ENCODE data around the gene HMGN4.
"Not testable (repeated sequence)": the region's sequence is repeated elsewhere in the genome, so short reads cannot be mapped to it uniquely, and the experiment has no call there.

Gene HMGN4

GRCh38 chr6:26514984-26515383 lies 23.2 kb upstream of the HMGN4 start:
- Histone ChIP-seq H3K36me3 (ENCODE audit: insufficient read depth, low read length) (no peaks in the 10 kb centered on the region), H3K4me3 (ENCODE audit: low read length) (no peak overlapping the region), H3K27me3 (ENCODE audit: insufficient read depth, low read length) (peaks cover 5% of the 10 kb centered on the region), H3K4me1 (ENCODE audit: insufficient read depth, low read length) (no peaks in the 10 kb centered on the region), H3K9me3 (ENCODE audit: low read length) (no peaks in the 10 kb centered on the region), H2AFZ (ENCODE audit: low read depth, low read length) (no peak overlapping the region)

GRCh38 chr6:26516481-26517427 lies 21.4 kb upstream of the HMGN4 start:
- no peaks in the 10 kb centered on the region for H3K36me3 ChIP-seq (ENCODE audit: insufficient read depth, low read length)
- H3K9me3 ChIP-seq (ENCODE audit: low read length) = no peaks in the 10 kb centered on the region
- H3K4me1 ChIP-seq (ENCODE audit: insufficient read depth, low read length) = no peaks in the 10 kb centered on the region
- no peak overlapping the region for H3K4me3 ChIP-seq (ENCODE audit: low read length)
- H2AFZ ChIP-seq (ENCODE audit: low read depth, low read length) = no peak overlapping the region
- peaks cover 1% of the 10 kb centered on the region for H3K27me3 ChIP-seq (ENCODE audit: insufficient read depth, low read length)

DNA sequence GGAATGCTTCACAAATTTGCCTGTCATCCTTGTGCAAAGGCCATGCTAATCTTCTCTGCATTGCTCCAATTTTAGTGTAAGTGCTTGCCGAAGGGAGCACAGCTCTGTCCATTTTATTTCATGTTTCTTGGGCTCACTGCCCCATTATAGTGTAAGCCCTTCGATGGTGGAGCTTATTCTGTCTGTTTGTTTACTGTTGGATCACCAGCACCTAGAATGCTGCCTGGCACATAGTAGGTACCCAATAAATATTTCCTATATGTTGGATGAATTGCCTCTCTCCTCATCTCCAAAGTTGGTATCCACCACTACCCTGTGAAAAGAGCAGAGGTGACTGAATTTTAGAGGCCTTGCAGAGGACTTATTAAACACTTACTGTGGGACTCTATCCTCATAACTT lies 18.8 kb upstream of the HMGN4 start:
- H3K9me3 ChIP-seq (ENCODE audit: low read length) = no peaks in the 10 kb centered on the region
- no peaks in the 10 kb centered on the region for H3K27me3 ChIP-seq (ENCODE audit: insufficient read depth, low read length)
- no peaks in the 10 kb centered on the region for H3K4me1 ChIP-seq (ENCODE audit: insufficient read depth, low read length)
- no peak overlapping the region for H3K4me3 ChIP-seq (ENCODE audit: low read length)
- no peak overlapping the region for H2AFZ ChIP-seq (ENCODE audit: low read depth, low read length)
- no peaks in the 10 kb centered on the region for H3K36me3 ChIP-seq (ENCODE audit: insufficient read depth, low read length)

DNA sequence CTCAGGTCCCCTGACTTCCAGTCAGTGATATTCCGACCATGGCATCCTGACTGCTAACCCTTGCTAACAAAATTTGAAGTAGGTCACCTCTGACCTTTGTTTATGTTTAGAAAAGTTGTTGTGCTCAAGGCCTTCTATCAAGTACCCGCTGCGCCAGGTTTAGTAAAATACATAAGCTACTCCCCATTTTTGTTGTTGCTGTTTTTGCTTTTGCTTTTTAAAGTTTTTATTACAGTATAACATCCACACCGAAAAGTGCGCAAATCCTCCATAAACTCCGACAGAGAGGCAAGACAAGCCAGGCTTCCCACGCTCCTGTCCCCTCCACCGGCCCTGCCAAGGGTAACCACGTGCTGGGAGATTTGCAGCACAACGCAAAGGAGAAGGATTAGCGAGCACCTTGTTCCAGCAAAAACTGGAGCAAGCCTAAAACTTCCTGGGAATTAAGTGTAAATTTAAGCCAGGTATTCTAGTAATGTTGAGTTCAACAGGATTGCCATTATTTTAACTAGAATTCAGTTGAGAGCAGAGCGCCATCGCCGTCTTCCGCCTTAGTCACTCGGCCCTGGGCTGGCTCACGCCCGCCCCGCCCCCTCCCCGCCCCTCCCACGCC lies 17.8 kb upstream of the HMGN4 start:
- H3K9me3 ChIP-seq (ENCODE audit: low read length) = no peaks in the 10 kb centered on the region
- H3K27me3 ChIP-seq (ENCODE audit: insufficient read depth, low read length) = no peaks in the 10 kb centered on the region
- H3K36me3 ChIP-seq (ENCODE audit: insufficient read depth, low read length) = no peaks in the 10 kb centered on the region
- H2AFZ ChIP-seq (ENCODE audit: low read depth, low read length) = peak overlapping the region; percentile 79
- no peaks in the 10 kb centered on the region for H3K4me1 ChIP-seq (ENCODE audit: insufficient read depth, low read length)
- H3K4me3 ChIP-seq (ENCODE audit: low read length) = peak overlapping the region; percentile 79

DNA sequence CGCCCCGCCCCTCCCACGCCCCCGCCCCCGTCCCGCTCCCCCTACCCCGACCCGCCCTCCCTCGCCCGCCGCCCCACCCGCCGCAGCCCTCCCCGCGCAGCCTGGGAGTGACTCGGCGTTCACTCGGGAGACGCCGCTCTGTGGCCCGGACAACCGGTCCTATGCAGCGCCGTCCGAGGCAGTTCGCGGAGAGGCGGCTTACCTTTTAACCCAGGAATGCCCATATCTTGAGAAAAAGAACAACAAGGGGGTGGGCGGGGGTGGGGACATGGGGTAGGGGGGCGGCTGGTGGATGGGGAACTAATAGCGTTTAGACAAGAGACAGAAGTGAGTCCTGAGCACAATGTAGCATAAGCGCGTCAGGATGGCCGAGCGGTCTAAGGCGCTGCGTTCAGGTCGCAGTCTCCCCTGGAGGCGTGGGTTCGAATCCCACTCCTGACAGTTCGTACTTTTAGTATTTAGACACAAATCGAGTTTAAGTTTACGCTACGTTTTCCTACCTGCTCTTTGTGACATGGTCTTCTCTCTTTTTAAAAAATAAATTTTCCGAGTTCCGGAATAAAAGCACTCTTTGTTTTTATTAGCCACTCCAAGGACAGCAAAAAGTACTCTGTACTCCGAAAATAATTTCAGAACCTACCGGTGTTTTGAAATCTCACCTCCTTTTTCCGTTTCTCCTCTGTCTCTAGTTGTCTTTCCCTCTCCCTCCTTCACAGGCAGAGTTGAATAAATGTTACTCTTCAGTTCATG lies 17.1 kb upstream of the HMGN4 start:
- Histone ChIP-seq H3K36me3 (ENCODE audit: insufficient read depth, low read length) (no peaks in the 10 kb centered on the region), H3K27me3 (ENCODE audit: insufficient read depth, low read length) (no peaks in the 10 kb centered on the region), H2AFZ (ENCODE audit: low read depth, low read length) (peak overlapping the region; percentile 33), H3K4me1 (ENCODE audit: insufficient read depth, low read length) (no peaks in the 10 kb centered on the region), H3K9me3 (ENCODE audit: low read length) (no peaks in the 10 kb centered on the region), H3K4me3 (ENCODE audit: low read length) (peak overlapping the region; percentile 49)

DNA sequence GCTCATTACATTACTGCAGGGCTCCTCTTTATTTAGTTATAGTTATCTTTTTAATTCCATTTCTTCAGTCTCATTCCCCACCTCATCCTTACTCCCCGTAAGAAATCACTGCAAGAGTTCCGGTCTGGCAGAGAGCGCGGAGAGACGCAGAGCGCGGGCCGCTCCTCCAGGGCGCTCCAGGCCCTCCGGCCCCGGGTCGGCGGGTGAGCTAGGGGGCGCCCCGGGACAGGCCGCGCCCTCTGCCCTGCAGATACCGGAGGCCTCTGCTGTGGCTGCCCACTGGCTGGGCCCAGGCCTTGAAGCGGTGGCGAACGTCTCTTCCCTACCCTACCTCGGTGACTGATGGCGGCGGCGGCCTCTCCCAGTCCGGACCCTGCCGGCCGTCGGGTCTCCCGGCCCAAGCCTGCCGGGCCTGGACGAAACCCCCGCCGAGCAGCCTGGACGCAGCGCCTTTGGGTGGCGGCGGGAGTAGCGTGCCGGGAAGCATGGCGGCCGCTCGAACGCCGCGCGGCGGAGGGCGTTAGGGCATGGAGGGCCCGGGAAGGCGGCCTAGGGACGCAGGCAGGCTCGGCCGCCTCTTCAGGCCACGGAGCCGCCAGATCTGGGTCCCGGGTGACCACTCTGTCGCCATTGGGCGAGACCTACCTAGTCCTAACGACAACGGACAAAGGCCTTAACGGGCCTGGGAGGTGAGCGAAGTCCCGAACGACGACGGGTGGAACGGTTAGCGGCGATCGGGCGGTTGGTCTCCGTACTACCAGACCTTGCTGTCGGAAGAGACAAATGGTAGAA lies 16.4 kb upstream of the HMGN4 start:
- no peaks in the 10 kb centered on the region for H3K9me3 ChIP-seq (ENCODE audit: low read length)
- H3K4me3 ChIP-seq (ENCODE audit: low read length) = peak overlapping the region; percentile 49
- no peaks in the 10 kb centered on the region for H3K27me3 ChIP-seq (ENCODE audit: insufficient read depth, low read length)
- no peaks in the 10 kb centered on the region for H3K36me3 ChIP-seq (ENCODE audit: insufficient read depth, low read length)
- no peaks in the 10 kb centered on the region for H3K4me1 ChIP-seq (ENCODE audit: insufficient read depth, low read length)
- H2AFZ ChIP-seq (ENCODE audit: low read depth, low read length) = peak overlapping the region; percentile 33

GRCh38 chr6:26522486-26523228 lies 15.5 kb upstream of the HMGN4 start:
- H3K4me3 ChIP-seq (ENCODE audit: low read length); H2AFZ ChIP-seq (ENCODE audit: low read depth, low read length); H3K27me3 ChIP-seq (ENCODE audit: insufficient read depth, low read length); H3K4me1 ChIP-seq (ENCODE audit: insufficient read depth, low read length); H3K9me3 ChIP-seq (ENCODE audit: low read length); H3K36me3 ChIP-seq (ENCODE audit: insufficient read depth, low read length): not testable (repeated sequence)

DNA sequence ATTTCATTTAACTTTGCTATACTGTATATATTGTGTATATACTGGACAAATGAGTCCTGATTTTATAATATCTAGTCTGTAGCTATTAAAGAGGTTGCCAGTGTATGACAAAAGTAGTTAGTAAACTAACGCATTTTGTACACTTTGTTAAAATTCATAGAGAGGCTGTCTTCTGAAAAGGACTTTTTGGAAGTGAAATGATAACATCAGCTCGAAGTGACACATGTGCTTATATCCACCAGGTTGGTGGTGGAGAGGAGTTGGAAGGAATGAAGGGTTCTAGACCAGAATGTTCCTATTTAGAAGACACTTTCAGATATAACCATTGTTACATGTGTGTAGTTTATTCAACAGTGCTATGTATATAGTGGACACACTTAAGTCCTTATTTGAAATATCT lies 13.9 kb upstream of the HMGN4 start:
- not testable (repeated sequence) for H3K4me3 ChIP-seq (ENCODE audit: low read length); H2AFZ ChIP-seq (ENCODE audit: low read depth, low read length); H3K27me3 ChIP-seq (ENCODE audit: insufficient read depth, low read length); H3K4me1 ChIP-seq (ENCODE audit: insufficient read depth, low read length); H3K9me3 ChIP-seq (ENCODE audit: low read length); H3K36me3 ChIP-seq (ENCODE audit: insufficient read depth, low read length)

- Histone ChIP-seq H3K4me1 (ENCODE audit: insufficient read depth, low read length) (no peaks in the 10 kb centered on the region), H3K4me3 (ENCODE audit: low read length) (no peak overlapping the region), H3K36me3 (ENCODE audit: insufficient read depth, low read length) (no peaks in the 10 kb centered on the region), H3K9me3 (ENCODE audit: low read length) (no peaks in the 10 kb centered on the region), H3K27me3 (ENCODE audit: insufficient read depth, low read length) (no peaks in the 10 kb centered on the region), H2AFZ (ENCODE audit: low read depth, low read length) (no peak overlapping the region)
Measured at GRCh38 chr6:26524722-26525370, 13.3 kb upstream of the HMGN4 start.

- Histone ChIP-seq H3K9me3 (ENCODE audit: low read length) (no peaks in the 10 kb centered on the region), H3K4me1 (ENCODE audit: insufficient read depth, low read length) (no peaks in the 10 kb centered on the region), H3K36me3 (ENCODE audit: insufficient read depth, low read length) (no peaks in the 10 kb centered on the region), H3K4me3 (ENCODE audit: low read length) (no peak overlapping the region), H3K27me3 (ENCODE audit: insufficient read depth, low read length) (no peaks in the 10 kb centered on the region), H2AFZ (ENCODE audit: low read depth, low read length) (no peak overlapping the region)
Measured at GRCh38 chr6:26525838-26526237, 12.3 kb upstream of the HMGN4 start.

GRCh38 chr6:26526928-26527327 lies 11.2 kb upstream of the HMGN4 start:
- H3K4me3 ChIP-seq (ENCODE audit: low read length) = no peak overlapping the region
- no peak overlapping the region for H2AFZ ChIP-seq (ENCODE audit: low read depth, low read length)
- H3K36me3 ChIP-seq (ENCODE audit: insufficient read depth, low read length) = no peaks in the 10 kb centered on the region
- H3K9me3 ChIP-seq (ENCODE audit: low read length) = no peaks in the 10 kb centered on the region
- no peaks in the 10 kb centered on the region for H3K4me1 ChIP-seq (ENCODE audit: insufficient read depth, low read length)
- no peaks in the 10 kb centered on the region for H3K27me3 ChIP-seq (ENCODE audit: insufficient read depth, low read length)

GRCh38 chr6:26530203-26530602 lies 8.0 kb upstream of the HMGN4 start:
- H3K27me3 ChIP-seq (ENCODE audit: insufficient read depth, low read length) = no peaks in the 10 kb centered on the region
- no peak overlapping the region for H2AFZ ChIP-seq (ENCODE audit: low read depth, low read length)
- H3K36me3 ChIP-seq (ENCODE audit: insufficient read depth, low read length) = no peaks in the 10 kb centered on the region
- no peak overlapping the region for H3K4me3 ChIP-seq (ENCODE audit: low read length)
- H3K9me3 ChIP-seq (ENCODE audit: low read length) = no peaks in the 10 kb centered on the region
- peaks cover 3% of the 10 kb centered on the region for H3K4me1 ChIP-seq (ENCODE audit: insufficient read depth, low read length)

Data from neuron (in vitro differentiated cells).